22Rv1 (cell line): Measurements from ENCODE around the gene APOA5.

Experiments used
- H3K27ac ChIP-seq: fragments of 450-650 bp; 2 replicates; pipeline ENCODE4 v1.5.1; 2017
- ZFX ChIP-seq: fragments of 450-650 bp; IDR thresholded peaks from 2 replicates; pipeline ENCODE4 v1.6.1; 2017; ENCODE audit warnings: antibody characterized with exemption, borderline replicate concordance
- TF ChIP-seq, protein P1 (sequence below): fragments of 450-650 bp; IDR thresholded peaks from 2 replicates; pipeline ENCODE4 v1.5.1; 2017; ENCODE audit warnings: mild to moderate bottlenecking

The APOA5 gene

GRCh38 chr11:116793772-116794097, 2.1 kb upstream of the APOA5 start:
- H3K27ac ChIP-seq, result no peak overlapping the region
- no peak for TF ChIP-seq ZFX
- TF ChIP-seq, protein P1, sequence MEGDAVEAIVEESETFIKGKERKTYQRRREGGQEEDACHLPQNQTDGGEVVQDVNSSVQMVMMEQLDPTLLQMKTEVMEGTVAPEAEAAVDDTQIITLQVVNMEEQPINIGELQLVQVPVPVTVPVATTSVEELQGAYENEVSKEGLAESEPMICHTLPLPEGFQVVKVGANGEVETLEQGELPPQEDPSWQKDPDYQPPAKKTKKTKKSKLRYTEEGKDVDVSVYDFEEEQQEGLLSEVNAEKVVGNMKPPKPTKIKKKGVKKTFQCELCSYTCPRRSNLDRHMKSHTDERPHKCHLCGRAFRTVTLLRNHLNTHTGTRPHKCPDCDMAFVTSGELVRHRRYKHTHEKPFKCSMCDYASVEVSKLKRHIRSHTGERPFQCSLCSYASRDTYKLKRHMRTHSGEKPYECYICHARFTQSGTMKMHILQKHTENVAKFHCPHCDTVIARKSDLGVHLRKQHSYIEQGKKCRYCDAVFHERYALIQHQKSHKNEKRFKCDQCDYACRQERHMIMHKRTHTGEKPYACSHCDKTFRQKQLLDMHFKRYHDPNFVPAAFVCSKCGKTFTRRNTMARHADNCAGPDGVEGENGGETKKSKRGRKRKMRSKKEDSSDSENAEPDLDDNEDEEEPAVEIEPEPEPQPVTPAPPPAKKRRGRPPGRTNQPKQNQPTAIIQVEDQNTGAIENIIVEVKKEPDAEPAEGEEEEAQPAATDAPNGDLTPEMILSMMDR, result no peak

DNA sequence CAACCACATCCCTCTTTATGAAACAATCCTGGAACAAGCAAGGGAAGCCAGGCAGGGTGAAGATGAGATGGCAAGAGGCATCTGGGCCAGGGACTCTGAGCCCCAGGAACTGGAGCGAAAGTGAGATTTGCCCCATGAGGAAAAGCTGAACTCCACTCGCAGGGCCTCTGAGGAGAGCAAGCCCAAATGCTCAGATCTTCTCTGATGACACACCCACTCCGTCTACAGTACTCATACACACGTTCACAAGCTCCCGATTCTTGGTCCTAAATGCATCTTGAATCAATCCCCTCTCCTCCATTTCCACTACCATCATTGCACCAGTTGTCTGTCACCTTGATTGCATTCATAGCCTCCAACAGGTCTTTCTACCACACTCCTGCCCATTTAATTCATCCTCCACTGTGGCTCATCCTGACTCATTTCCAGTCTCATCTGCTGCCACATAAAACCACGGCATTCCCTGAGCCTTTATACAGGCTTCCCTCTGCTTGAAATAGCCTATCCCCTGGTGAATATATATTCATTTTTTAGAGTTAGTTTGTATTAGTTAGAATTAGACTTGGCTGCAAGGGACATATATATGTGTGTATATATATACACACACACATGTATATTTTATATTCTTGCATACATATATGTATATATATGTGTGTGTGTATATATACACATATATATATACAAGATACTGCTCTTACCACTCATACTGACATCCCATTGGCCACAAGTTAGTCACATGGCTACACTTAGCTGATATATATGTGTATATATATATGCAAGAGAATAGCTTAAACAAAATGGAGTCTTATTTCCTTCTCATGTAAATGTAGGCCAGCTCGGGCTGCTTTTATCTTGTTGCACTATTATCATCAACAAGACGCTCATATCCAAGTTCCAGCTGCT, 1.4 kb upstream of the APOA5 start:
- TF ChIP-seq ZFX, result no peak
- TF ChIP-seq, protein P1, result no peak
- H3K27ac ChIP-seq, result no peak overlapping the region

DNA sequence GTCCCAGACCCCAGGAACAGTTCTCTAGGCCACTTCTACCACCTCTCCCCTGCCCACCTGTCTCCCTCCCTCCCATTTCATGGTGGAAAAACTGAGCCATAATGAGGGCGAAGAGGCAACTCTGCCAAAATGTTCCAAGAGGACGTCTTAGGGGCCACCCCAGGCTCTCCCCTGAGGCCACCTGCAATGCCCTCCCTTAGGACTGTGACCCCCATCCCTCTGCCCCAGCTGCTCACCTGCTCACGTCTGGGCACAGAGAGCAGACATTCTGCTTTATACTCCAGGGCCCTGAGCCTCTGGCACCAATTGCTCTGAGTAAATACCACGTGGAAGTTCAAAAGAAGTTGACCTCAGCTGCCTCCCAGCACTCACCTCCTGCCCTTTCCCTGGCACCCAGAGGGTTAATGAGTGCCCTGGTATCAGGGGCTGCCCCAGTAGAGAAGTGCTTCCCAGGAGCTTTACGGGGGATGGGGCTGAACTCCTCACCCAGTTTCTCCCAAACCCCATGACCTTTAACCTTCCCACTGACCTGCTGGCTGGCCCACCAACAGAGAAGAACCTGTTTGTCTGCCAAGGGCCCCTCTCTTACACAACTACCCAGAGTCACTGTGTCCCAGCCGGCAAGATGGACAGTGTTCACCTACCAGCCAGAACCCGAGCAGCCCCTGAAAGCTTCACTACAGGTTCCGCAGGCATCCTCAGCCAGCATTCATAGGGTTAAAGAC, 627 bp upstream of the APOA5 start:
- TF ChIP-seq ZFX, result no peak
- TF ChIP-seq, protein P1, result no peak
- no peak overlapping the region for H3K27ac ChIP-seq

DNA sequence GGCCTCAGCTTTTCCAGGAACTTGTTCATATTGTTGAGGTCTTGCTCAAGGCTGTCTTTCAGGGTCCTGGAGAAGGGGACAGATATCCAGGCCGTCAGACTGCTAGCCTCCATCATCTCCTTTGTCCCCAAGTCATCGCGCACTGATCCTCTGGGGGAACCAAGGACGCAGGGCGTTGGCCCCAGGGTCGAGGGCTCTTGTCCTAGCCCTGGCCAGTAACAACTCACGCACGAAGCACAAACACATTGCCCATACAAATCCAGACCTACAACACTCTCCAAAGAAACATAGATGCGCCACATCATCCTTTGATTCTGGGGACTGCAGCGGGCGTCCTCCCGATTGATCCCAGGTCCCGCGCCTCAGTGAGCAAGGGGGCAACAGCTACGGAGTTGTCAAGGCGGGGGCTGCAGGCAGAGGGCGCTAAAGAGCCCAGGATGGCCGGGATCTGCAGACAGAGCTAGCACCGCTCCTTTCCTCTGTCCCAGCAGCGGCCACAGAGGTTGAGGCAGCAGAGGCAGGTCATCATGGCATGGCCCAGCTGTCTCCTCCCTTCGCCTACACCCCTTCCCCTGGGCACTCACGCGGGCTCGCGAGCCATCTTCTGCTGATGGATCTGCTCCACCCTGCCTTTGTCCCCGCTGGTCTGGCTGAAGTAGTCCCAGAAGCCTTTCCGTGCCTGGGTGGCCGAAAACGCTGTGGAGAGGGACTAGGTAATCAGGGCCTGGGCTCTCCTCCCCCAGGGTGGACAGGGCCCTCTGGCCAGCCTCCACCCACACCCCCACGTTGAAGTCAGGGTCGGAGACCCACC, 472 bp downstream of the APOA5 start:
- TF ChIP-seq, protein P1, result peak; percentile 95
- no peak for TF ChIP-seq ZFX
- H3K27ac ChIP-seq, result no peak overlapping the region

- no peak for TF ChIP-seq ZFX
- TF ChIP-seq, protein P1, result no peak
- no peak overlapping the region for H3K27ac ChIP-seq
These were observed 1.3 kb downstream of the APOA5 start for GRCh38 chr11:116790167-116791001.

DNA sequence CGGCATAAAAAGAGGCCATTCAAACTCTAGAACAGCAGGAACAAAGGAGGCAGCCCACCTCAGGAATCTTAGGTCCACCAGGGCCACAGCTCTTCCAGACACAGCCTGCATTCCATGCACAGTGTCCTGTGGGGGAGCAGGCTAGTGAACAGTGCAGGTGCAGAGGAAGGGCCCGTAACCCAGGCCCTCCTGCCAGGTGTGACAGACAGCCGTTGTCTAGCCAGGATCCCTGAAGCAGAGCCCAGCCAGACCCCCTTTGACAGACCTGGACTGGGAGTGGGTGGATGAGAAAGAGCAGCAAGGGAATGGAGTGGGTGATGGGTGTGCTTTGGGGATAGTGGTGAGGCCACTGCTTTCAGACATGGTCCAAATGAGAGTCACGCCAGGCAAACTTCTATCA, 2.7 kb downstream of the APOA5 start:
- TF ChIP-seq ZFX, result no peak
- TF ChIP-seq, protein P1, result no peak
- no peak overlapping the region for H3K27ac ChIP-seq
